Right cardiac atrium (tissue), 5 donors: ENCODE results near the gene FPGS. TPM values are rescaled to one million over a fixed set of nuclear protein-coding genes. Genes with fewer than 3 reads are reported as not detected.

Experiments
- ATAC-seq, 2 donors: fragments of 200-7000 bp; cut with Tn5 transposase; one replicate each; pipeline versions ENCODE4 v1.8.0 to v1.9.1; 2020; ENCODE audit warnings: moderate library complexity in 2 of 2, mild to moderate bottlenecking in 1 of 2
- DNase-seq, 3 donors: peaks; one replicate each; pipeline ENCODE4 v3.0.0-alpha.2; 2020
- H3K27ac ChIP-seq: one replicate; pipeline ENCODE4 v1.5.1; 2013; ENCODE audit warnings: mild to moderate bottlenecking, low read length, control low read depth, moderate library complexity
- H3K27me3 ChIP-seq: one replicate; pipeline ENCODE4 v1.6.1; 2013; ENCODE audit not compliant: control insufficient read depth, insufficient read depth
- H3K4me1 ChIP-seq: one replicate; pipeline ENCODE4 v1.6.1; 2013; ENCODE audit warnings: low read length; ENCODE audit not compliant: control insufficient read depth, insufficient read depth
- H3K4me3 ChIP-seq: one replicate; pipeline ENCODE4 v1.5.1; 2013; ENCODE audit warnings: low read length, control low read depth
- H3K9me3 ChIP-seq: one replicate; pipeline ENCODE4 v1.6.1; 2013; ENCODE audit warnings: low read length; ENCODE audit not compliant: control insufficient read depth
- WGBS: extraction: QIAGEN DNeasy Blood & Tissue Kit; methylation state at CpG from one replicate; pipeline ENCODE4 v1.1.7; 2013; 5-methylcytosine and 5-hydroxymethylcytosine counted together
- intact Hi-C, 4 donors: fragments of 100-400 bp; cut with DNase I; formaldehyde crosslinking; loops; one replicate each; pipeline versions ENCODE4 v1.11.0 to v1.14.0; 2022 to 2023
- polyA plus RNA-seq: library from polyadenylated mRNA; stranded (reverse); fragments of 200-250 nt; gene quantifications from one replicate; pipeline ENCODE4 v1.2.3, GENCODE V29; 2013
- total RNA-seq, 4 donors: library from RNA; stranded (reverse); fragmentation: NEBNext Ultra II Directional; extraction: Animal tissue kit (Norgen Biotek cat#: 25700); gene quantifications; one replicate each; pipeline ENCODE4 v1.2.1, GENCODE V29; 2021
- donor health status: healthy with polysubstance abuse.
- donor health status: DM: no; HTN: yes; CAD: no.
- donor health status: DM: no; HTN: no; CAD: no.
- donor health status: DM: no; HTN: yes; CAD: no; lungs with severe emphysema.
- donor health status: DM: yes; HTN: yes; CAD: no.

The FPGS gene
- total and polyA plus RNA-seq, 5 donors, result 30.1 to 53.1 (median 40.0) TPM

- Histone ChIP-seq H3K27me3 (no peaks in the 10 kb centered on the region), H3K4me1 (peaks cover 2% of the 10 kb centered on the region), H3K9me3 (no peaks in the 10 kb centered on the region), H3K4me3 (peak overlapping the region; percentile 56), H3K27ac (peak overlapping the region; percentile 93)
- intact Hi-C loops, result no loop called here
- 2% methylated on average over 43 of the region's 43 CpGs for WGBS
- DNase-seq, result peak; percentile 100
- peak; percentile 98 for ATAC-seq
Measured at GRCh38 chr9:127770905-127771569, 31.6 kb upstream of the FPGS start.

- 4% methylated on average over 19 of the region's 19 CpGs for WGBS
- Histone ChIP-seq H3K9me3 (no peaks in the 10 kb centered on the region), H3K27ac (no peak overlapping the region)
Measured at GRCh38 chr9:127771570-127772189, 31.0 kb upstream of the FPGS start.

GRCh38 chr9:127772603-127773002 is 30.1 kb upstream of the FPGS start:
- no peak overlapping the region for H3K4me3 ChIP-seq
- no peaks in the 10 kb centered on the region for H3K27me3 ChIP-seq
- no peak overlapping the region for H3K27ac ChIP-seq
- WGBS, result 93% methylated on average over 5 of the region's 5 CpGs
- DNase-seq (peak in 1 of 3 donors; percentile 1), ATAC-seq (no peak)
- intact Hi-C loops, result no loop called here
- no peaks in the 10 kb centered on the region for H3K4me1 ChIP-seq
- no peaks in the 10 kb centered on the region for H3K9me3 ChIP-seq

More at GRCh38 chr9:127771570-127772189, 31.0 kb upstream of the FPGS start:
- DNase-seq (no peak), ATAC-seq (no peak)
- intact Hi-C loops, result no loop called here
- H3K4me3 ChIP-seq, result no peak overlapping the region
- H3K27me3 ChIP-seq, result no peaks in the 10 kb centered on the region
- peaks cover 2% of the 10 kb centered on the region for H3K4me1 ChIP-seq

GRCh38 chr9:127773272-127773671 is 29.4 kb upstream of the FPGS start:
- Histone ChIP-seq H3K9me3 (no peaks in the 10 kb centered on the region), H3K4me3 (no peak overlapping the region), H3K27ac (no peak overlapping the region), H3K4me1 (no peaks in the 10 kb centered on the region), H3K27me3 (no peaks in the 10 kb centered on the region)
- ATAC-seq, result no peak
- peak in 1 of 3 donors; percentile 2 for DNase-seq
- intact Hi-C loops, result no loop called here
- 93% methylated on average over 3 of the region's 3 CpGs for WGBS

GRCh38 chr9:127773981-127774380 is 28.7 kb upstream of the FPGS start:
- intact Hi-C loops, result no loop called here
- H3K4me1 ChIP-seq, result no peaks in the 10 kb centered on the region
- H3K4me3 ChIP-seq, result no peak overlapping the region
- no peak for ATAC-seq
- H3K27me3 ChIP-seq, result no peaks in the 10 kb centered on the region
- H3K27ac ChIP-seq, result no peak overlapping the region
- WGBS, result 88% methylated on average over 10 of the region's 10 CpGs
- no peaks in the 10 kb centered on the region for H3K9me3 ChIP-seq
- DNase-seq, result no peak

- Histone ChIP-seq H3K4me3 (no peak overlapping the region), H3K9me3 (no peaks in the 10 kb centered on the region), H3K27me3 (no peaks in the 10 kb centered on the region), H3K4me1 (no peaks in the 10 kb centered on the region), H3K27ac (no peak overlapping the region)
- peak in 2 of 3 donors; percentile 61 to 70 for DNase-seq
- no peak for ATAC-seq
- 69% methylated on average over 15 of the region's 15 CpGs for WGBS
- intact Hi-C loops, result loop anchor here in 1 of 4 donors (5.0 kb wide), 1 partner anchor 39 kb away; the partner anchor contains the start of gene TOR2A
Measured at GRCh38 chr9:127776195-127776923, 26.3 kb upstream of the FPGS start.

- no peak for ATAC-seq
- no peak overlapping the region for H3K27ac ChIP-seq
- intact Hi-C loops, result loop anchor here in 1 of 4 donors (5.0 kb wide), 1 partner anchor 40 kb away; the partner anchor contains the start of gene TOR2A
- H3K4me1 ChIP-seq, result no peaks in the 10 kb centered on the region
- H3K4me3 ChIP-seq, result no peak overlapping the region
- H3K27me3 ChIP-seq, result no peaks in the 10 kb centered on the region
- no peak for DNase-seq
- WGBS, result 70% methylated on average over 5 of the region's 5 CpGs
- H3K9me3 ChIP-seq, result no peaks in the 10 kb centered on the region
Measured at GRCh38 chr9:127776924-127777289, 25.8 kb upstream of the FPGS start.

- H3K4me3 ChIP-seq, result no peak overlapping the region
- no peak overlapping the region for H3K27ac ChIP-seq
- intact Hi-C loops, result loop anchor here in 1 of 4 donors (5.0 kb wide), 1 partner anchor 40 kb away; the partner anchor contains the start of gene TOR2A
- H3K27me3 ChIP-seq, result no peaks in the 10 kb centered on the region
- no peaks in the 10 kb centered on the region for H3K9me3 ChIP-seq
- WGBS, result 72% methylated on average over 18 of the region's 18 CpGs
- no peaks in the 10 kb centered on the region for H3K4me1 ChIP-seq
- DNase-seq (no peak), ATAC-seq (no peak)
Measured at GRCh38 chr9:127777368-127777980, 25.2 kb upstream of the FPGS start.

- Histone ChIP-seq H3K27me3 (no peaks in the 10 kb centered on the region), H3K4me3 (no peak within 1 kb of the TSS), H3K9me3 (no peaks in the 10 kb centered on the region), H3K4me1 (no peaks in the 10 kb centered on the region), H3K27ac (peak within 1 kb of the TSS; percentile 60)
- intact Hi-C loops, result loop anchor here in 1 of 4 donors (5.0 kb wide), 1 partner anchor 41 kb away; the partner anchor contains the start of gene TOR2A
- ATAC-seq (peak; percentile 67 to 68), DNase-seq (peak; percentile 59 to 85 (median 76))
- WGBS, result 33% methylated on average over 13 of the region's 13 CpGs
Measured at GRCh38 chr9:127778280-127779135, 24.2 kb upstream of the FPGS start, which contains the start of gene SH2D3C. SH2D3C (minus strand) TSS chr9:127778666; CDS start chr9:127778627, 39 bp downstream.
